ENCODE results near the gene DHRSX.
A peak's percentile ranks its signal among the peaks of the same experiment; 100 is the strongest.

The DHRSX gene

DNA sequence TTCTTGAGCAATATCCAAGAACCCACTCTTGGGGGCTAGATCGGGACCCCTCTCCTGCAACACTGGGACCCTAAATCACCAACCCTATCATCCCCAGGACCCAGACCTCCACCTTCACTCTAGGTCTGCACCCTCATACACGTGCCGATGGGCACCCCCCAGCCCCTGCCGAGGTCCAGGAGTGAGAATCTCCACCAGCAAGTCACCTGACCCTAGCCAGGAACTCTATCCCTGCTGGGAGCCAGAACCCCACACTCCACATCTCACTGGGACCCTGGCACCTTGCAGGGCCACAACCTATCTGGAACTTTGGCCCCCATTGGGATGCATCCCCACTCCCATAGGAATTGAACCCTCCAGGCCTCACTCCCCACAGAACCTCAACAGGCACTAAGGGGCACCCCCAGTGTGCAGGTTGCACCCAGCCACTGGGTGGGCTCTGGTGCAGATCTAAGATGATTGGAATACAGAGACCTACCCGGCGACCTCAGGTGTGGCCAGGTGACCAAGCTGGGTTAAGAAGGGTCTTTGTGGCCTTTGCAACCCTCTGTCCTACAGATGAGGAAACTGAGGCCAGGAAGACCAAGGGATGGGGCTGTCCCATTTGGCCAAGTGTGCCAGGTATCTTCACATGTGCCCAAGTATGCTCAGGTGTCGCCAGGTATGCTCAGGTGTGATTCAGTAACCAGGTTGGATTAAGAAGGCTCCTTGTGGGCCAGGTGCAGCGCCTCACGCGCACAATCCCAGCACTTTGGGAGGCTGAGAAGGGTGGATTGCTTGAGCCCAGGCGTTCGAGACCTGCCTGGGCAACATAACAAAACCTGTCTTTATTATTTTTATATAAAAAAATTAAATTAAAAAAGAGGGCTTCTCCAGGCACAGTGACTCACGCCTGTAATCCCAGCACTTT lies 3.1 kb upstream of the DHRSX start:
- no peak for TF ChIP-seq CTCF (IDR thresholded peaks at IDR 0.05; ENCODE audit: low read depth, low read length)
- TF ChIP-seq MYC (IDR thresholded peaks at IDR 0.05; ENCODE audit: low read depth, low read length), result no peak
- no peak for TF ChIP-seq MAX (IDR thresholded peaks at IDR 0.05; ENCODE audit: low read depth, low read length)
- no peak for TF ChIP-seq POLR2A (IDR thresholded peaks at IDR 0.05; ENCODE audit: extremely low read depth, insufficient read length)
- DNase-seq (ENCODE audit: low read depth), result no peak
- no peak overlapping the region for H3K4me3 ChIP-seq (ENCODE audit: low read depth, low read length)

DNA sequence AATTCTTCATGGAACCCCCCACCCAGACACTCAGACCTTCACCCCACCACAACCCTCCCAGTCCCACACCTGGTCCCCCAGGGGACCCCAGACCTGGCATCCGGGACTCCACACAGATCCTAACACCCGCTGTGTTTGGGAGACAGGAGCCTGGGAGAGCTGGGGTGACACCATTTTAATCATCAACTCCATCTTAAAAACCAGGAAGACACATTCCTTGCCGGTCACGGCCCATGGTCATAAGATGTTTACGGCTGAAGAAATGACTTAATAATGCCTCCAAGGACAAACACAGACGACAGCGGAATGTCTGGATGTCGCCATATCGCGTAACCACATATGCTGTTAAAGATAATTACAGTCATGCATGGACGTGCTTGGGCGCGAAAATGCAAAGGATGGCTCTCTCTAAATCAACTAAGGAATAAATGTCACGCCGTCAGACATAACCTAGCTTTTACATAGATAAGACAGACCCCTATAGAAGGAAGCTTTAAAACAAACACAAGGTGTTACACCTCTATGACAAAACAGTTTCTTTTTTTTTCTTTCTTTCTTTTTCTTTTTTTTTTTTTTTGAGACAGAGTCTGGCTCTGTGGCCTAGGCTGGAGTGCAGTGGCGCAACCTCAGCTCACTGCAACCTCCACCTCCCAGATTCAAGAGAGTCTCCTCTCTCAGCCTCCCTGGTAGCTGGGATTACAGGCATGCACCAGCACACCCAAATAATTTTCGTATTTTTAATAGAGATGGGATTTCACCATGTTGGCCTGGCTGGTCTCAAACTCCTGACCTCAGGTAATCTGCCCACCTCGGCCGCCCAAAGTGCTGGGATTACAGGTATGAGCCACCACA lies 2.1 kb upstream of the DHRSX start:
- TF ChIP-seq MAX (IDR thresholded peaks at IDR 0.05; ENCODE audit: low read depth, low read length) (no peak), POLR2A (IDR thresholded peaks at IDR 0.05; ENCODE audit: extremely low read depth, insufficient read length) (no peak), MYC (IDR thresholded peaks at IDR 0.05; ENCODE audit: low read depth, low read length) (no peak), CTCF (IDR thresholded peaks at IDR 0.05; ENCODE audit: low read depth, low read length) (no peak)
- peak; percentile 39 for DNase-seq (ENCODE audit: low read depth)
- H3K4me3 ChIP-seq (ENCODE audit: low read depth, low read length), result no peak overlapping the region

GRCh38 chrX:2502120-2502667 lies 1.4 kb upstream of the DHRSX start:
- TF ChIP-seq MYC (IDR thresholded peaks at IDR 0.05; ENCODE audit: low read depth, low read length) (no peak), POLR2A (IDR thresholded peaks at IDR 0.05; ENCODE audit: extremely low read depth, insufficient read length) (no peak), MAX (IDR thresholded peaks at IDR 0.05; ENCODE audit: low read depth, low read length) (no peak), CTCF (IDR thresholded peaks at IDR 0.05; ENCODE audit: low read depth, low read length) (no peak)
- DNase-seq (ENCODE audit: low read depth), result no peak

GRCh38 chrX:2501559-2502102 lies 855 bp upstream of the DHRSX start:
- no peak for TF ChIP-seq CTCF (IDR thresholded peaks at IDR 0.05; ENCODE audit: low read depth, low read length)
- TF ChIP-seq MYC (IDR thresholded peaks at IDR 0.05; ENCODE audit: low read depth, low read length), result no peak
- TF ChIP-seq POLR2A (IDR thresholded peaks at IDR 0.05; ENCODE audit: extremely low read depth, insufficient read length), result no peak
- TF ChIP-seq MAX (IDR thresholded peaks at IDR 0.05; ENCODE audit: low read depth, low read length), result no peak
- no peak for DNase-seq (ENCODE audit: low read depth)
- H3K4me3 ChIP-seq (ENCODE audit: low read depth, low read length), result no peak overlapping the region

More at GRCh38 chrX:2502120-2502667, 1.4 kb upstream of the DHRSX start:
- no peak overlapping the region for H3K4me3 ChIP-seq (ENCODE audit: low read depth, low read length)

DNA sequence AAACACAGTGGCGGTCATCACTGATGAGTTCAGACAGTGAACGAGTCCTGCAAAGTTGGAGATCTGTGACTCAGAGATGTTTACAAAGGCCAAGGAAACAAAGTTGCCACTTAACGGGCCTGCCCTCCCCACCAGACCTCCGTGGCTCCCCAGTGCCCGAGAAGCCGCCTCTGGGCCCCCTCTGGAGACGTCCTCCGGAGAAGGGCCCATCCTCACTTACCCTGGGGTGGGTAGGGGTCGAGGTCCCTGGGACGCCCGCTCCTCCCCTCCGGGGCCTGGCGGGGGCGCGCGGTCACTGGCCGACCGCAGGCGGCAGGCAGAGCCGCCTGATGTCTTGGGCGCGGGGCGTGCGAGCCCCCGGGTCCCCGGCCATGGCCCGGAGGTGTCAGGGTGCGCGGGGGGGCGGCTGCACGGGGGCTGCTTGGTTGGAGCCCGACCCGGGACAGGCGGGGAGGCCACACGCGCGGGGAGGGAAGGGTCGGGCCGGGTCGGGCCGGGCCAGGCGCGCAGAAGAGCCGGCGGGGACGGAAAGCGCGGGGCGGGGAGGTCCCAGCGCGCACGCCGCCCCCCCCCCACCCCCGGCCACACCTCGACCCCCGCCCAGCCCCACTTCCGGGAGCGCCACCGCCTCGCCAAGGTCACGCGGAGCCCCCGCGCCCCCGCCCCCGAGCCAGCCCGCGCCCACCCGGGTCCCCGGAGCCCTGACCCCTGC lies 529 bp downstream of the DHRSX start:
- peak overlapping the region; percentile 64 for H3K4me3 ChIP-seq (ENCODE audit: low read depth, low read length)
- TF ChIP-seq POLR2A (IDR thresholded peaks at IDR 0.05; ENCODE audit: extremely low read depth, insufficient read length), result no peak
- no peak for TF ChIP-seq MYC (IDR thresholded peaks at IDR 0.05; ENCODE audit: low read depth, low read length)
- TF ChIP-seq MAX (IDR thresholded peaks at IDR 0.05; ENCODE audit: low read depth, low read length), result no peak
- TF ChIP-seq CTCF (IDR thresholded peaks at IDR 0.05; ENCODE audit: low read depth, low read length), result no peak
- DNase-seq (ENCODE audit: low read depth), result peak; percentile 45

Data from NB4 (cell line).